NCI-H128 (cell line): Measurements from ENCODE around the gene DAP.
"Not testable (repeated sequence)": the region's sequence is repeated elsewhere in the genome, so short reads cannot be mapped to it uniquely, and the experiment has no call there.

ENCODE experiments used
- DNase-seq: peaks from one replicate; lab custom pipeline; 2025; ENCODE audit not compliant: unreplicated experiment; lab: John Stamatoyannopoulos, UW

The DAP gene

GRCh38 chr5:10658265-10658664 is 102.8 kb downstream of the DAP start:
- DNase-seq = no peak

DNA sequence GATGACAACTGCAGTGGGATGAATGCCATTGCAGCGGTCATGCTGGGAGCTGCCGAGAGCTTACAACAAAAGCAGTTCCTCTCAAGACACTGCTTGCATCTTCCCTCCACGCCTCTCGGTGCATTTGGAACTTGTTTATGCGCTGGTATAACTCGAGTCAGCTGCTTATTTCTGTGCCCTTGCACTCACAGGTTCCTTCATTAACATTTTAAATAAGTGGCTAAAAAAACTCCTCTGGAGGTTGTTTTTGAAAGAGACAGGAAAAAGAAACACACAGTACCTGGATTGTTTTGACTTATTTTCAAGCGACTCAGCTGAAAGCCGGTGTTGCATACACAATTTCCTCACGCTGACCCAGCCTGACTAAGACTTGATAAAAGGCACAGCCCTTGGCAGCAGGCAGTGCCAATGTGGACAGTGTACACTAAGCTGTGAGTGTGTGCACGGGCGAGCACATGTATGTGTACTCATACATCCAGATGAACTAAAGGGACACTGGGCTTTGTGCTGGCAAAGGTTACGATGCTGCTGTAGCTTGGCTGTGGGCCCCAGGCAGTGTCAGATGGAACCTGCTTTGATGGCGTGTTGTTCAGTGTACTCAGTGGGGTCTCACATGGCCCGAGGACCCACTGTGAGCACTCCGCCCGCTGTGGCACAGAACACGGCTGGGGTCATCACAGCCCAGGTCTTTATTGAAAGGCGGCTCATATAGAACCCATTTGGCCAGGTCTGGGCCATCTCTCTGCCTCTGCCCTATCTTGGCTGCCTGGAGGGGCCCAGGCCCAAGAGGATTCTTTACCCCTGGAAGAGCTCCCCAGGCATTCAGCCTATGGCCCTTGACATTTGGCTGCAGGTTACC is 104.8 kb downstream of the DAP start:
- DNase-seq = no peak

DNA sequence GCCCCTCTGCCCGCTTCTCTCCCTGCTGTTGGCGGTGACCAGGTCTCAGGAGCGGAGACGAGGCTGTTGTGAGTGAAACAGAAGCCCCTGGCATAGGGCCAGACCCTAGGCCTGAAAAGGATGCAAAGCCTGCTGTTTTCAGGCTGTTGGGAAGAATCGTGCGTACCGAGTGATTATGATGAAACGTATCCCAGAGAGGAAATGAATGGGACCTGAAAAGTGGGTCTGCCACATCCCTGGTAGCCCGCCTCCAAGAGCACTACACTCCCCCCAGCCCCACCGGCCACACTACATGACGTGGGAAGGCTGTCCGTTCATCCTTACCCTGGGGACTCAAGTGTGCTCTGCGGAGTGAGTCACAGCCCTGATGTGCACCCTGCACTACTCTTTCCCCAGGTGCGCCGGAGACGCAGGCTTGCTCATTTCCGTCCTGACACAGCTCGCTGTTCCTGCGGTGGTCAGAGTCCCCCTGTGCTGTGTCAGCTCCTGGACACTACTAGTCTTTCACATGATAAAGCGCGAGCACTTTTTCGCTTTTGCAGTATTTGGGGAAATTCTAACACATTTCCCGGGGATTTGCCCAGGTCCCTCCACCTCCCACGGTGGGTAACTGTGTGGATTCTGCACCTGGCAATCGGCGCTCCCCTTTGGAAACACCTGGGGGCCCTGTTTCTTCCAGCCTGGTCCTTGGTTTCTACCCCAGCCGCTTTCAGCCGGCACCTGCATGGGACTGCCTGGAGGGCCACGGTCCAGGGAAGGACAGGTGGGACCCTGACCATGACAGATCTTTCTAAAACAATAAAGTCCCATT is 105.7 kb downstream of the DAP start:
- DNase-seq = no peak

GRCh38 chr5:10654566-10654965 is 106.5 kb downstream of the DAP start:
- DNase-seq = no peak

- DNase-seq = no peak
Observed at GRCh38 chr5:10653751-10654400, 107.2 kb downstream of the DAP start.

DNA sequence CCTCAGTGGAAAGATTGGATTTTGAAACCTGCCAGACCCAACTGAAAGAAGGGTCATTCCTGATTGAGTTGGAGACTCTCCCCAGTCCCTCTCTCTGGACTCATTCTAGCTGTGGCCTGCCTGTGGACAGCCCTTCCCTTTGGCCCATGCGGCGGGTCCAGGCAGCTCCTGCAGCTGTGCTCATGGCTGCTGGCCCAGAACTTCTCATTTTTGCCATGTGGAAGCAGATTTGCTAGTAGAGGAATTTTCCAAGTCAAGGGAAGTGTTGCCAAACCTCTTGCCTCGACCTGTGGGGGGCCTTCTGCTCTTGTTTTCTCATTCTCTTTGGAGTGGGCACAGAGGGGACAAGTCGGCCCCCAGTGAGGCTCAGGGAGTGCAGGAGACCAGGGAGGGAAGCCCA is 108.0 kb downstream of the DAP start:
- DNase-seq = no peak

DNA sequence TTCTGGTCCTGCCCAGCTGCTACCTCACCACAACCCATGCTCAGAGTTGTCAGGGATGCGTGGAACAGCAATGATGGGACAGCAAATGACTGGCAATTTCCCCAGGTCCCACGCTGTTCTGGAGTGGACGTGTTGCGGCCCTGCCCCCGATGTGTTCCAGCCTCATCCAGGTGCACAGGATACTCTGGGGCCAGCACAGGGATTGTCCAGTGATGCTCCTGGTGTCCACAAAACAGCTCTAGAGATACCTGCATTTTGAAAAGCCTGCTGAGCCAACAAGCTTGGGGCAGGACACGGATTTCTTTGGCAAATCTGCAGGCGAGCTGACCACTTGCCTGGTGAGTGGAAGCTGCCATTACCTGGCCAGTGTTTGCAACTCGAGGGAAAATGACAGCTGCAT is 108.4 kb downstream of the DAP start:
- DNase-seq = no peak

GRCh38 chr5:10652151-10652550 is 108.9 kb downstream of the DAP start:
- DNase-seq = no peak

DNA sequence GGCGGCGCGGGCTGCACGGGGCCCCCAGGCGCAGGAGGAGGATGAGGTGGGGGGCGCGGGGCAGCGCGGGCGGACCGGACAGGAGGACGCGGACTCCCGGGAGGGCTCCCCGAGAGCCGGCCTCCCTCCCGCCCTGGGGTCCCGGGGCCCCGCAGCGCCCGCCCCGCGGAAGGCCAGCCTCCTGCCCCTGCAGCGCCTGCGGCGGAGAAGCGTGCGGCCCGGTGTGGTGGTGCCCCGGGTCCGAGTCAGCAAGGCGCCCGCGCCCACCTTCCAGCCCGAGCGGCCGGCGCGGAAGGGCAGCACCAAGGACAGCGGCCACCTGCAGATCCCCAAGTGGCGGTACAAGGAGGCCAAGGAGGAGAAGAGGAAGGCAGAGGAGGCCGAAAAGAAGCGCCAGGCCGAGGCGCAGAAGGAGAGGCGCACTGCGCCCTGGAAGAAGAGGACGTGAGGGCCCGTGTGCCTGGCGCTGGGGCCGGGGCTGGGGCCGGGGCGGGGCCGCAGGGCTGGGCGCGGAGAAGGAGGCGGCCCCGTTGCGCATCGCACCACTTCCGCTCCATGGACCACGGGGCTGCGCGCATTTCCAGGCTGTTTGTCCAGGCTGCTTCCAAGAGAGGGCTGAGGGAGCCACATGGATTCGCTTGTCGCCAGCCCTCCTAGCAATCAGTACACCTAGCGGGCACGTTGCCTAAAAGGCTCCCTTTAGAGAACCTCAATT is 111.2 kb downstream of the DAP start:
- DNase-seq = no peak

- no peak for DNase-seq
Observed at GRCh38 chr5:10648806-10649665, 112.0 kb downstream of the DAP start.

GRCh38 chr5:10647640-10648039 is 113.4 kb downstream of the DAP start:
- DNase-seq = no peak

DNA sequence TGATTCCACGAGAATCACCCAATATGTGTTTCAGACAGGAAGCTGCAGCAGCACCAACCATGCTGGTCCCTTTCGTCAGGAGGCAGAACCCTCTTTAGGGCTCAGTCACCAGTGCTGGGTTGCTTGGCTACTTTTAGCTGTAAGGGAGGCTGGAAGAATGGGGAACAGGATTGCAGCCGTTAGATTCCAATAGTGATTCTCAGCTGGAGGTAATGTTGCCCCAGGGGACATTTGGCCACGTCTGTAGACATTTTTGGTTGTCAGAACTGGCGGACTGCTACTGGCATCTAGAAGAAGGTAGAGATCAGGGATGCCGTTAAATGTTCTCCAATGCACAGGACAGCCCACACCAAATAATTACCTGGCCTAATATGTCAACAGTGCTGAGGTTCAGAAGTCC is 115.4 kb downstream of the DAP start:
- DNase-seq = no peak

- no peak for DNase-seq
Observed at GRCh38 chr5:10645146-10645545, 115.9 kb downstream of the DAP start.

DNA sequence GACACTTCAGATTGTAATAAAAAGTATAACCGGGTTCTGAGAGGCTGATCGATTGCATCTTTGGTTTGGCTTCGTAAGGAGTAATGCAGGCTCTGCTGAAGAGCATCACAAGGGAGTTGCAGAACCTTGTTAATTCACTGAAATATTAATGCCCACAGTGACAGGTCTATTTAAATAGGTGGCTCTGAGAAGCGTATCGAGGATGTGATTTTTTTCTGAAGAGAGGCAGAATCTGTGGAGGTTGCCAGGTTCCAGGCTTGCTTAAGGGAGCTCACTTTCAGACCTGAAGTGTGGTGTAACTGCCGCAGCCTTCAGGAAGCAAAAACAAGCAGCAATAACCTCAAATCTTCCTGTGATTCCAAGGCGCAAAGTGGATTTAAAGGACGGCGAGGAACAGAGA is 116.8 kb downstream of the DAP start:
- DNase-seq = no peak

DNA sequence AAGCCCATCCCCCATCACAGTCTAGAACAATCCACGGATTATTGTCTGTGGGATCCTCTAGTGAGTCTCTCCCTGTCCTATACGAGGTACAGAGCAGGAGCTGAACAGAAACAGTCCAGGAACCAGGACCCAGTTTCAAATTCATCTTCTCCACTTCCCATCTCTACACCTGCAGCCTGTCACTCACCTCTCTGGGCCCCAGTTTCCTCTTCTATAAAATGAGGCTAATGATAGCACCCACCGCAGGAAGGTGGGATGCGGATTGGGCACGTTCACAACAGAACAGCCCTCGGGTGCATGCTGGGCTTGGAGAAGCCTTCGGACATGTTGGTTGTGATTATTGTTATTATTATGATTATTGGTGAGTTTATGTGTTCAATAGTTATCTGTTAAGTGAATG is 118.7 kb downstream of the DAP start:
- no peak for DNase-seq

DNA sequence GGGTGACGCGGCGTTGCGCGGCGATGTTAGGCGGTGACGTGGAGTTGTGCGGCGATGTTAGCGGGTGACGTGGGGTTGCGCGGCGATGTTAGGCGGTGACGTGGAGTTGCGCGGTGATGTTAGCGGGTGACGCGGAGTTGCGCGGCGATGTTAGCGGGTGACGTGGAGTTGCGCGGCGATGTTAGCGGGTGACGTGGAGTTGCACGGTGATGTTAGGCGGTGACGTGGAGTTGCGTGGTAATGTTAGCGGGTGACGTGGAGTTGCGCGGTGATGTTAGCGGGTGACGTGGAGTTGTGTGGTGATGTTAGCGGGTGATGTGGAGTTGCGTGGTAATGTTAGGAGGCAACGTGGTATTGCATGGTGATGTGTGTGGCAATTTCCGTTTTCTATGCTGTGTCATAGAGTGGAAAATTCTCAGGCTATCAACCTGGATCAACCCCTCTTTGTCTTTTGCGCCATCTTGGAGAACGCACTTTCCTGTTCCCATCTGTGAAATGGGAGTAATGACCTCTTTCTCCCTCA is 121.1 kb downstream of the DAP start:
- DNase-seq = no peak

GRCh38 chr5:10638723-10639122 is 122.3 kb downstream of the DAP start:
- not testable (repeated sequence) for DNase-seq

DNA sequence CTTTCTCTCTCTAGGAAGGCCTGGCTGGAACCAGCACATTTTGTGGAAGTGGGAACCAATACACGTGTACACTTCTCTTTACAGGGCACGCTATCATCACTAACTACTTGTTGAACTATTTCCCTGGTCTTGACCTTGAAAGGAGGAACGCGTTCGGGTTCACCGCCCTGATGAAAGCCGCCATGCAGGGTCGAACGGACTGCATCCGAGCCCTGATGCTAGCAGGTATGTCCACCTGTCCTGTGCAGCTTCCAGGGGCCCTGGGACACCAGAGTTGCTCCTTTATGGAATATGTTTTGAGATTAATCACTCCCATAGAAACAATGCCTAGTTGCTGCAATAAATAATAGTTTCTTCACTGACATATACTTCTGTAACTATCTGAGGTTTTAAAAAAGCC is 123.1 kb downstream of the DAP start:
- DNase-seq = no peak

- DNase-seq = no peak
Observed at GRCh38 chr5:10636363-10637142, 124.5 kb downstream of the DAP start.
